ENCODE measurements around the gene MYH15. TPM values are rescaled to one million over a fixed set of nuclear protein-coding genes. Genes with fewer than 3 reads are reported as not detected.
A peak's percentile ranks its signal among the peaks of the same experiment; 100 is the strongest.

Gene MYH15
- total RNA-seq, 2 donors from 2014 or later = 0.07 to 0.15 TPM

DNA sequence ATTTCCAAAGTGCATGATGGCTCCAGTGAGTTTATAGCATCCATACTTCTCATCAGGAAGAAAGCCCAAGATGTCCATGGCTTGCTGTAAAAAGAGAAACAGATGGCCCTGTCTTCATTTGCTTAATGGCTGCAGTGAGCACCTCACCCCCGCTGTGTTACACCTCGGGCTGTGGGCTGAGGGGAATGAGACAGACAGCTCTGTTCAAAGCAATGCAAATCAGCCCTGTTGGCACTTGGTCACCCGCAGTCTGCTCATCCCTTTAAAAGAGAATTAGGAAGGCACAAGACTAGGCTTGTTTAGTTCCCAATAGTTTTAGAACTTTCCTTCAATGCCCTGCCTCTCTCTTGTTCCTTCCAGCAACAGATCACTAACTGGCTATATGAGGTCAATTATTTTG, 25.2 kb downstream of the MYH15 start:
- peaks cover 16% of the 10 kb centered on the region for H3K4me1 Mint-ChIP-seq
- DNase-seq = peak; percentile 87

DNA sequence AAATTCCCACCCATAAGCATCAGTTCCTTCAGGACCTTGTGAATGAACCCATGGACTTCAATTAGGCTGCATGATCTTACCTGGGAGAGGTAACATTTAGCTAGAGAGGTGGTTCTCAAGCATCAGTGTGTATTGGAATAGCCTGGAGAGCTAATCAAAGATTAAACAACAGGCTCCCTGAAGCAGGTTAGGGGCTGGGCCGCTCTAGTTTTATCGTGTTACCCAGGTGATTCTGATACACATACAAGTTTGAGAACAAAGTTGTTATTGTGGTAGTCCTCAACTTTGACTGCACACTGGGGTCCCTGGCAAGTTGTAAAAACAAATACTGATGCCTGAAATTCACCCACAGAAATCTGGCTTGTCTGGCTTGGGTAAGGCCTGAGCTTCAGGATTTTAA, 31.2 kb downstream of the MYH15 start:
- Mint-ChIP-seq H3K4me3 (no peak overlapping the region), H3K27ac (no peak overlapping the region), H3K27me3 (ENCODE audit: insufficient read depth) (no peaks in the 10 kb centered on the region), H3K4me1 (no peaks in the 10 kb centered on the region), H3K36me3 (ENCODE audit: low read depth) (no peaks in the 10 kb centered on the region), H3K9me3 (no peaks in the 10 kb centered on the region)
- no peaks in the 10 kb centered on the region for H3K9me3 ChIP-seq (ENCODE audit: control insufficient read depth, low read length)
- 94% methylated on average over 2 of the region's 2 CpGs; no CpG with 5 or more reads in 1 of the 2 experiments for WGBS, 2 experiments (ENCODE audit: insufficient coverage in 1 of 2, insufficient read length in 1 of 2)
- DNase-seq = no peak
- H3K36me3 ChIP-seq (ENCODE audit: control insufficient read depth, insufficient read depth, low read length) = no peaks in the 10 kb centered on the region
- no peaks in the 10 kb centered on the region for H3K27me3 ChIP-seq (ENCODE audit: control insufficient read depth, insufficient read depth, low read length, poor library complexity, severe bottlenecking)
- TF ChIP-seq, protein P1, sequence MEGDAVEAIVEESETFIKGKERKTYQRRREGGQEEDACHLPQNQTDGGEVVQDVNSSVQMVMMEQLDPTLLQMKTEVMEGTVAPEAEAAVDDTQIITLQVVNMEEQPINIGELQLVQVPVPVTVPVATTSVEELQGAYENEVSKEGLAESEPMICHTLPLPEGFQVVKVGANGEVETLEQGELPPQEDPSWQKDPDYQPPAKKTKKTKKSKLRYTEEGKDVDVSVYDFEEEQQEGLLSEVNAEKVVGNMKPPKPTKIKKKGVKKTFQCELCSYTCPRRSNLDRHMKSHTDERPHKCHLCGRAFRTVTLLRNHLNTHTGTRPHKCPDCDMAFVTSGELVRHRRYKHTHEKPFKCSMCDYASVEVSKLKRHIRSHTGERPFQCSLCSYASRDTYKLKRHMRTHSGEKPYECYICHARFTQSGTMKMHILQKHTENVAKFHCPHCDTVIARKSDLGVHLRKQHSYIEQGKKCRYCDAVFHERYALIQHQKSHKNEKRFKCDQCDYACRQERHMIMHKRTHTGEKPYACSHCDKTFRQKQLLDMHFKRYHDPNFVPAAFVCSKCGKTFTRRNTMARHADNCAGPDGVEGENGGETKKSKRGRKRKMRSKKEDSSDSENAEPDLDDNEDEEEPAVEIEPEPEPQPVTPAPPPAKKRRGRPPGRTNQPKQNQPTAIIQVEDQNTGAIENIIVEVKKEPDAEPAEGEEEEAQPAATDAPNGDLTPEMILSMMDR (conservative IDR thresholded peaks at IDR 0.05) = no peak
- H3K4me3 ChIP-seq (ENCODE audit: low read length) = no peak overlapping the region
- no peak overlapping the region for H3K27ac ChIP-seq (ENCODE audit: low read depth, low read length)
- no peaks in the 10 kb centered on the region for H3K4me1 ChIP-seq (ENCODE audit: control insufficient read depth, insufficient read depth, low read length)
- H3K9ac ChIP-seq (ENCODE audit: extremely low read depth, low read length, poor library complexity, severe bottlenecking) = no peak overlapping the region

More for the DNA sequence above, 25.2 kb downstream of the MYH15 start:
- WGBS, 2 experiments (ENCODE audit: insufficient coverage in 1 of 2, insufficient read length in 1 of 2) = 9 to 12% methylated on average over 3 of the region's 3 CpGs
- Histone ChIP-seq H3K36me3 (ENCODE audit: control insufficient read depth, insufficient read depth, low read length) (no peaks in the 10 kb centered on the region), H3K9me3 (ENCODE audit: control insufficient read depth, low read length) (no peaks in the 10 kb centered on the region), H3K27me3 (ENCODE audit: control insufficient read depth, insufficient read depth, low read length, poor library complexity, severe bottlenecking) (no peaks in the 10 kb centered on the region), H3K27ac (ENCODE audit: low read depth, low read length) (peak overlapping the region; percentile 67), H3K4me3 (ENCODE audit: low read length) (no peak overlapping the region), H3K4me1 (ENCODE audit: control insufficient read depth, insufficient read depth, low read length) (no peaks in the 10 kb centered on the region), H3K9ac (ENCODE audit: extremely low read depth, low read length, poor library complexity, severe bottlenecking) (no peak overlapping the region)
- Mint-ChIP-seq H3K27ac (no peak overlapping the region), H3K9me3 (no peaks in the 10 kb centered on the region), H3K27me3 (ENCODE audit: insufficient read depth) (no peaks in the 10 kb centered on the region), H3K36me3 (ENCODE audit: low read depth) (no peaks in the 10 kb centered on the region), H3K4me3 (no peak overlapping the region)
- TF ChIP-seq, protein P1 (conservative IDR thresholded peaks at IDR 0.05) = no peak

DNA sequence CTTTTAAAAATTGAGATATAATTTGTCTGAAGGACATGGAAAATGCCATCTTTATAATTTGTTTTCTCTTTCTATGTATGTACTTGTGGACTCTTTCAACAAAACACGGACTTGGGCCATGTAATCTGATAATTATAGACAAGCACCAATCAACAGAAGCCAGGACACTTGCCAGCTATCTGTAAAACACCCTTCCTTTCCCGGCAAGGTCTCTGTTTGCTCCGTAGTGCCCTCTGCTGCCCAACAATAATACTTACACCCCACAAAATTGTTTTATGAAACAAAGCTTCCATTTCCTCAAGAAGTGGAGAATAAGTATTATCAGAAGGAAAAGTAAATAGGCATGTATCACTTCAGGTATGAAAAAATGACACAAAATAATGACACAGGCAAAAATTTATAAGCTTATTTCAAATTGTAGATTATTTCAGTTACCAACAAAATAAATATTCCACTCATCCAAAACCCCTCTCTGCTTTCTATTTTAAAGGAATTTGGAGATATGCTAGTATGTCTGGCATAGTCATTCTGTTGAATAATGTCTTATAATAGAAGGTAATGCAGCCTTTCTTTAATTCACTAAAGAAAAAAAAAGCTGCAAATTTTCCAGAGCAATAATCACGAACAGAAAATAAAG, 32.8 kb downstream of the MYH15 start:
- TF ChIP-seq, protein P1 (conservative IDR thresholded peaks at IDR 0.05) = peak; percentile 84
- no peaks in the 10 kb centered on the region for H3K36me3 Mint-ChIP-seq (ENCODE audit: low read depth)

More for the DNA sequence above, 32.8 kb downstream of the MYH15 start:
- DNase-seq = peak; percentile 76
- no peak overlapping the region for H3K4me3 ChIP-seq (ENCODE audit: low read length)
- no peaks in the 10 kb centered on the region for H3K9me3 ChIP-seq (ENCODE audit: control insufficient read depth, low read length)
- H3K36me3 ChIP-seq (ENCODE audit: control insufficient read depth, insufficient read depth, low read length) = no peaks in the 10 kb centered on the region
- H3K9ac ChIP-seq (ENCODE audit: extremely low read depth, low read length, poor library complexity, severe bottlenecking) = no peak overlapping the region
- no peak overlapping the region for H3K27ac Mint-ChIP-seq
- no peak overlapping the region for H3K27ac ChIP-seq (ENCODE audit: low read depth, low read length)
- H3K9me3 Mint-ChIP-seq = no peaks in the 10 kb centered on the region
- no peaks in the 10 kb centered on the region for H3K27me3 ChIP-seq (ENCODE audit: control insufficient read depth, insufficient read depth, low read length, poor library complexity, severe bottlenecking)
- no peaks in the 10 kb centered on the region for H3K27me3 Mint-ChIP-seq (ENCODE audit: insufficient read depth)
- no peaks in the 10 kb centered on the region for H3K4me1 ChIP-seq (ENCODE audit: control insufficient read depth, insufficient read depth, low read length)
- no peak overlapping the region for H3K4me3 Mint-ChIP-seq
- no peaks in the 10 kb centered on the region for H3K4me1 Mint-ChIP-seq
- WGBS, 2 experiments (ENCODE audit: insufficient coverage in 1 of 2, insufficient read length in 1 of 2) = 23% methylated on average over 4 of the region's 4 CpGs; no CpG with 5 or more reads in 1 of the 2 experiments
